HG03565 (cell line): Measurements from ENCODE around the gene STAT4.

Experiments used
- ATAC-seq: cut with Tn5 transposase; IDR thresholded peaks from one replicate; pipeline ENCODE4 v1.9.1; 2021; ENCODE audit warnings: mild to moderate bottlenecking, moderate library complexity; ENCODE audit not compliant: unreplicated experiment

Gene STAT4

GRCh38 chr2:191174442-191174841, 23.6 kb upstream of the STAT4 start:
- no peak for ATAC-seq

GRCh38 chr2:191173206-191173605, 22.4 kb upstream of the STAT4 start:
- ATAC-seq: no peak

- ATAC-seq: no peak
Observed at GRCh38 chr2:191171708-191172355, 21.0 kb upstream of the STAT4 start.

DNA sequence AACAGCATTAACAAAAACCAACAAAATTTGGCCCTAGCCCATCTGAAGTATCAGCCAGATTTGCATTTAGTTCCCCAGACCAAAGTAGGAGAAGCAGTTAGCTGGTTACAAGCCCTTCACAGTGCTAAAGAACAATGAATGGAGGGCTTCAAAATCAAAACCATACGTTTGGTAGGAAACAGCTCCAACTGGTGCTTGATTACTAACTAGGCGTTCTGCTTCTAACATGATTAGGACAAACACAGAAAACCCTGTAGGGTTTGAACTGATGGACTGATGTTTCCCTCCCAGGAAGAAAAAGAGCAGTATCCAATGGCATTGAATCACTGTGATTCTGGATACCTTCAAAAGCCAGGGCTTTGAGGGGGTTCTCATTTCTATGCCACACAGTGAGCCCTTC, 20.5 kb upstream of the STAT4 start:
- no peak for ATAC-seq

DNA sequence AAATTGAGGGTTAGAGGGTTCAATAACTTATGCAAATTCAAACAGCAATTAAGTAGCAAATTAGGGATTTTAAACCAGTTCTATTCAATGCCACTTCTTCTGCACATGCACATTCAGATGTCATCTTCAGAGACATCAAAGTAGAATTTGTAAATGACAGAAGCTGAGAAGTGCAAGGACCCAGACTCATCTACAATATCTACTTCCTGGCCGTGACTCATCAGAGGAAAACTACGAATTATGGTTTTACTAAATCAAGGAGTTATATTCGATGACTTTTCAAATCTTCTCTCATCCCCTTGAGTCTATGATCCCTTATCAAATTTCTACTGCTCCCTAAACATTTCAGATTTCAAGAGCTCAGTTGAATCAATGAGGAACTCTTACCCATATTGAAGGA, 20.0 kb upstream of the STAT4 start:
- ATAC-seq: no peak

GRCh38 chr2:191170301-191170636, 19.5 kb upstream of the STAT4 start:
- no peak for ATAC-seq

DNA sequence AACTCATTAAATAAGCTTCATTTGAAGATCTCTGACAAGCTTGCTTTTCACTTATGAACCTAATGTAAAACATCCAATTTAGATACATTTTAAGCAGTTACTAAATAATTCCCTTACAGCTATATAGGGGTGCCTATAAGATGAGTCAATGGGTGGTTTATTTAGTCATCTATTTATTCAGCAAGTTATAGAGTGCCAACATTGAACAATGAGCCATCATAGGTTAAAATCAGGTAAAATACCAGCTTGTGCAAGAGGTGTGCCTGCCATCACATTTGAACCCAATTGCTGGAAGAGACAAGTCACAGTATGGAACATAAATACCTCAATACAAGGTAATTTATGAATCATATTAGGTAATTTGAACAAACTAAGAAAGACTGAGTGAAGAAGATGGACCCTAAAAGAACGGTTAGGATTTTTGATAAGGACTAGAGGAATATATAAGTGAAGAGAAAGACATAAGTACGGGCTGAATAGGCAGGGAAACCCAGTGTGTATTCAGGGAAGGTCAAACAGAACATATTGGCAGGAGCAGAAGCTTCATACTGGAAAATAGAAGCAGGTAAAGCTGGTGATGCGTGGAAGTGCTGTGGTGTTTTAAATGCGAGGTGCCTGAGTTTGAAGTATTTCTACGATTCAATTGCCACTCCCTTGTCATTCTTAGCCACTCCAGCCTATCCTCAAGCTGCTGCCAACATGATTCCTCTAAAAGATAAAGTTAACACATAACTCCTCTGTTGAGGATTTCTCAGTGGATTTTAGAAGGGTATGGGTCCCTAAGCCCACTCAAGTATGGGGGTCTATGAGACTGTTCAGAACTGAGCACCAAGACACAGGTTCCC, 18.9 kb upstream of the STAT4 start:
- ATAC-seq: no peak

GRCh38 chr2:191167766-191168165, 17.0 kb upstream of the STAT4 start:
- no peak for ATAC-seq

DNA sequence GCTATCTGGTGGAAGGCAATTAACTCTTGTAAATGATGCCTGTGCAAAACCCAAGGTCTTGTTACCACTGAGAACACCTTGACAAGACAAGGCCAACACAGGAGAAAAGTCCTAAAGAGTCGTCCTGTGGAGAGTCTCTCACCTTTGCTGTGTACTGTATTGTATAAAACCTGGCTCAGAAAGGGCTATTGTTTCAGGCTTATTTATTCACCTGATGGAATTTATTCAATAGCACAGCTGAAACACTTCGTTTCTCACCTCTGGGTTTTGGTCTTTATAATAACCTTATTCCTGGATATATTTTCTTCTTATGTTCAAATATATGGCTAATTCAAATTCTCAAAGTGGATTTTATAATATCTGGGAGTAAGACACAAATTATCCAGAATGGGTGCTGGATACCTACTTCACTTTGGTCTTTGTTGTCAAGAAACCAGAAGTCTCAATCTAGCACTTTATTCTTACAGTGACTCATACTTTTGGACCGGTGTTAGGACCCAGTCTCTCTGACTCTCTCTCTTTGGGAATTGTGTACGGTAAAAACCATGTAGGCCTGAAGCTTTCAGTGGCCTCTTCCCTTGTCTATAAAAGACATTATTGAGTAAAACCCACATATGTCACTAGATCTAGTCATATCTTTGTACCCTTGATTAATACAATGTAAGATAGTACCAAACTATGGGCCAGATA, 16.1 kb upstream of the STAT4 start:
- ATAC-seq: no peak

DNA sequence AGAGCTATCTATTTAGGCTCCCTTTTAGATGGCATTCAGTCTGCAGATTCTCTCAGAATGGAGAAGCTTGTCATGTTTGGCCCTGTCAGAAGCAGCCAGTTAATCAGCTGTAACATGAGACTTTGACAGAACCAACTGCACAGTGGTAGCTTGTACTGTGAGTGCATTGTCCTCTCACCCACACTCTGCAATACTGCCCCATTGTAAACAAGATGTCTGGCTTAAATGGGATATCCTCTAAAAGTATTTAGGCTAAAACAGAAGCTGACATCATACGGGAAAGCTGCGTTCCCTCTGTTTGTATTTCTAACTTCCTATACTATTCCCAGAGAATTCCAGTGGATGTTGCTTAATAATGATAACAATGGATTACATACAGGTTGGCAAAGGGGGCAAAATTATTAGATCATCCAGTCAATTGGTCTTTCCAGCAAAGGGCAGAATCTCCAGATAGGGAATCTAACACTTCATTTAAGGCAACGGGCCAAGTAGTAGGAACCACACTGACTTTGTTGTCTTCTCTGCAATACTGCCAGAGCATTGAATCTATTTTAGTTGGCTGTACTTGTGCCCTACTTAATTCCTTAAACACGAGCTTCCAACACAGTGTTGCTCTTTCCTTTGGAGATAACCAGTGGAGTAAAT, 15.4 kb upstream of the STAT4 start:
- ATAC-seq: no peak

GRCh38 chr2:191165176-191165643, 14.4 kb upstream of the STAT4 start:
- peak; percentile 75 for ATAC-seq

DNA sequence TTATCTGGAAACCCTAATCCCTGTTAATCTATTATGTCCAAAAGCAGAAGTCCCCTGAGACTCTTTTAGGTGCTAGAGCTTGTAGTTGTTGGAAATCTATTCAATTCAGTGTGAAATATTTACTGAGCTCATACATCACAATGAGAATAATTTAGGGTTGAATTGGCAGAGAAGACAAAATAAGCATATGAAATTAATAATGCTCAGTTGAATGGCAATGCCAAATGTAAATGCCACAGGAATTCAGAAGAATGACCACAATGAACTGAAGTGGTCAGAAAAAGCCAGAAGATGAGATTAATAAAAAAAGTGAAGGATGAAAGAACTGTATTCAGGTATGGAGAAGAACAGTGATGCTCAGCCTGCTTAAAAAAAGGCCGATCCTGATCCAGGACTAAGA, 8.0 kb upstream of the STAT4 start:
- ATAC-seq: no peak

- ATAC-seq: no peak
Observed at GRCh38 chr2:191158193-191158592, 7.4 kb upstream of the STAT4 start.

- no peak for ATAC-seq
Observed at GRCh38 chr2:191155608-191156071, 4.8 kb upstream of the STAT4 start.

DNA sequence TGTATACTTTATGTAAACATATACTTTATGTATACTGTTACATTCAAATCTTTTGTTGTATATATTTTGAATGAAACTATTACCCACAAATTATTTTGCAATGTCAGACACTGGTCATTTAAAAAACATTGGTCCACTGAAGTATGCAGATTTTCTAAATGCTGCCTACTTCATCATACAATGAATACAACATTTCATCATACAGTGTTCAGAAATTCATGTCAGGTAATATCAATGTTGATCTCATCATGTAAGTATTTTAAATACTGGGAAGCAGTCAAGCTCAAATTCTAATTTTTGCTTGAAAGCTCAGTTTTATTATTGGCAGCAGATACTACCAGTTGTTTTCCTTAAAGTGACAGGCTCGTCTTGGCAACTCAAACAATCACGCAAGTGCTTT, 2.9 kb upstream of the STAT4 start:
- no peak for ATAC-seq

DNA sequence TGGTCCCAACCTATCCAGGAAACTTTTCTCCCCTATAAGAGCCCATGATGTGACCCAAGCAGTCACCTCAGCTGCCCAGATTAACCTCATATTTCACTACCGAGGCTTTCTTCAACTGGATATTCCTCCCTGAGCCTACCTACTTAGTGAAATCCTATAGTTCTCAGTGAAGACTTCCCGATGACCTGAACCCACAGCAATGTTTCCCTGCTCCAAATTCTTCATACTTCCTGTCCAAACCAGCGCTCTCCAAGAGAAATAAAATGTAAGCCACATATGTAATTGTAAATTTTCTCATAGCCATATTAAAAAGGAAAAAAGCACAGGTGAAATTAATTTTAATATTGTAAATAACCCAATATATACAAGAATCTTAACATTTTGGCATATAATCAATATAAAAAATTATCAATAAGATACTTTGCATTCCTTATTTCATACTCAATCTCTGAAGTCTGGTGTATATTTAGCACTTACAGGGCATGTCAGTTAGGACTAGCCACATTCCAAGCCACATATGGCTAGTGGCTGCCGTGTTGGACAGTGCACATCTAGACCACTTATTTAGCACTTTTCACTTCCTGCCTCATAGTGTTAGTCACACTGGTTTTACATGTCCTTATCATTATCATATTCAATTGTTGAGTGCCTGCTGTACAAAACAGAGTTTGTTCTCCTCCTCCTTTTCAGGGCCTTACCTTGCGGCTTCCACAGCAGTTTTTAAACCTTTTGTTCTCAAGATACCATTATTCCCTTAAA, 1.9 kb upstream of the STAT4 start:
- ATAC-seq: peak; percentile 35

GRCh38 chr2:191151331-191151730, 537 bp upstream of the STAT4 start:
- ATAC-seq: no peak

- peak; percentile 5 for ATAC-seq
Observed at GRCh38 chr2:191150230-191150599, 579 bp downstream of the STAT4 start.

- no peak for ATAC-seq
Observed at GRCh38 chr2:191149391-191149790, 1.4 kb downstream of the STAT4 start.

- ATAC-seq: no peak
Observed at GRCh38 chr2:191148791-191149190, 2.0 kb downstream of the STAT4 start.

GRCh38 chr2:191148281-191148680, 2.5 kb downstream of the STAT4 start:
- ATAC-seq: no peak
